Breast epithelium (tissue), 3 donors: Measurements from ENCODE around the gene PPP1R26.

ENCODE experiments used
- CTCF ChIP-seq, 3 donors: fragments of 450-650 bp; IDR thresholded peaks; one replicate each; pipeline ENCODE4 v1.5.1; 2016 to 2017; ENCODE audit warnings: antibody characterized with exemption in 3 of 3, mild to moderate bottlenecking in 3 of 3, moderate library complexity in 3 of 3
- POLR2A ChIP-seq: fragments of 450-650 bp; IDR thresholded peaks from one replicate; pipeline ENCODE4 v1.6.1; 2016; ENCODE audit warnings: antibody characterized with exemption, mild to moderate bottlenecking, moderate library complexity

- TF ChIP-seq CTCF (IDR thresholded peaks at IDR 0.05) (peak; percentile 37 to 77 (median 76)), POLR2A (peak; percentile 17)
Measured at GRCh38 chr9:135500525-135501260, 21.1 kb downstream of the PPP1R26 start, which contains the start of gene MRPS2.
